Measurements from ENCODE around the gene PDGFC.

The PDGFC gene

DNA sequence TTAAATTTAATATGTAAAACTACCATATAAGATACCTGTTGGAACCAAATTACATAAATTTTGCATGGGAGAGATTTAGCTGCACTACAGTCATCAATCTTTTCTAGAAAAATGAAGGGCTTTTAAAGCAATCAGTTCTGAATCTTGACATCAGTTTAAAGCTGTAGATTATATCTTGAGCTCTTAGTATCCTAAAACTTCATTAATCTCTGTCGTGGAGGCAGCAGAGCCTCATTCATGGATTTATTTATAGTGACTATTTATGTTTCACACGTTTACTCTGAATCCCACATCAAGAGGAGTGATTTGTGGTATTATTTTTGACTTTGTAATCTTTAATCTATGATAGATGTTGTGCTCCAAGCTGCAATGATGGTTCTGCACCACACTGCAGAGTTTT is 175.9 kb downstream of the PDGFC start:
- no peak for DNase-seq (ENCODE audit: low spot score)
- in situ Hi-C loops (cut with MboI; ENCODE audit: low pct_unique_long_range_greater_than_20kb, low sequenced_read_pairs, unreplicated experiment) = no loop called here
- TF ChIP-seq, protein P1, sequence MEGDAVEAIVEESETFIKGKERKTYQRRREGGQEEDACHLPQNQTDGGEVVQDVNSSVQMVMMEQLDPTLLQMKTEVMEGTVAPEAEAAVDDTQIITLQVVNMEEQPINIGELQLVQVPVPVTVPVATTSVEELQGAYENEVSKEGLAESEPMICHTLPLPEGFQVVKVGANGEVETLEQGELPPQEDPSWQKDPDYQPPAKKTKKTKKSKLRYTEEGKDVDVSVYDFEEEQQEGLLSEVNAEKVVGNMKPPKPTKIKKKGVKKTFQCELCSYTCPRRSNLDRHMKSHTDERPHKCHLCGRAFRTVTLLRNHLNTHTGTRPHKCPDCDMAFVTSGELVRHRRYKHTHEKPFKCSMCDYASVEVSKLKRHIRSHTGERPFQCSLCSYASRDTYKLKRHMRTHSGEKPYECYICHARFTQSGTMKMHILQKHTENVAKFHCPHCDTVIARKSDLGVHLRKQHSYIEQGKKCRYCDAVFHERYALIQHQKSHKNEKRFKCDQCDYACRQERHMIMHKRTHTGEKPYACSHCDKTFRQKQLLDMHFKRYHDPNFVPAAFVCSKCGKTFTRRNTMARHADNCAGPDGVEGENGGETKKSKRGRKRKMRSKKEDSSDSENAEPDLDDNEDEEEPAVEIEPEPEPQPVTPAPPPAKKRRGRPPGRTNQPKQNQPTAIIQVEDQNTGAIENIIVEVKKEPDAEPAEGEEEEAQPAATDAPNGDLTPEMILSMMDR (IDR thresholded peaks at IDR 0.05; ENCODE audit: extremely low read depth, insufficient read depth, missing control alignments) = no peak

- TF ChIP-seq, protein P1 (IDR thresholded peaks at IDR 0.05; ENCODE audit: extremely low read depth, insufficient read depth, missing control alignments) = no peak
- in situ Hi-C loops (cut with MboI; ENCODE audit: low pct_unique_long_range_greater_than_20kb, low sequenced_read_pairs, unreplicated experiment) = no loop called here
- no peak for DNase-seq (ENCODE audit: low spot score)
Measured at GRCh38 chr4:156794863-156795262, 176.7 kb downstream of the PDGFC start.

GRCh38 chr4:156792462-156793085 is 179.0 kb downstream of the PDGFC start:
- DNase-seq (ENCODE audit: low spot score) = no peak
- TF ChIP-seq, protein P1 (IDR thresholded peaks at IDR 0.05; ENCODE audit: extremely low read depth, insufficient read depth, missing control alignments) = no peak
- in situ Hi-C loops (cut with MboI; ENCODE audit: low pct_unique_long_range_greater_than_20kb, low sequenced_read_pairs, unreplicated experiment) = no loop called here

DNA sequence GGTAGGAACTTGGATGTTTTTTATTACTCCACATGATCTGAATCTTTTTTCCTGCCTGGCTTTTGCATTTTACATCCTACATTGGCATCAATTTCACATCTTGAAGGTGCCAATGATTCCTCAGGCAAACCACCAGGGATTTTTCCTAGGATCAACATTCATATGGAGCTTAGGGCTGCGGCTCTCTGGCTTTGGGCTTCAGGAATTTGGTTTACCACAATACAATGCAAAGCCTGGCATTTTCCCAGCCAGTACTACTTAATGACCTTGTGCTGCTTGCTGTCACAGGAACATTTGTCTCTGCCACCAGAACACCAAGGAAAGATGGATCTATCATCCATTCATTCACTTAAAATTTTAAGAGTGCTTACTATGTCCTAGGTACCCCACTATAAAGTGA is 180.7 kb downstream of the PDGFC start:
- no peak for DNase-seq (ENCODE audit: low spot score)
- in situ Hi-C loops (cut with MboI; ENCODE audit: low pct_unique_long_range_greater_than_20kb, low sequenced_read_pairs, unreplicated experiment) = no loop called here
- TF ChIP-seq, protein P1 (IDR thresholded peaks at IDR 0.05; ENCODE audit: extremely low read depth, insufficient read depth, missing control alignments) = no peak

DNA sequence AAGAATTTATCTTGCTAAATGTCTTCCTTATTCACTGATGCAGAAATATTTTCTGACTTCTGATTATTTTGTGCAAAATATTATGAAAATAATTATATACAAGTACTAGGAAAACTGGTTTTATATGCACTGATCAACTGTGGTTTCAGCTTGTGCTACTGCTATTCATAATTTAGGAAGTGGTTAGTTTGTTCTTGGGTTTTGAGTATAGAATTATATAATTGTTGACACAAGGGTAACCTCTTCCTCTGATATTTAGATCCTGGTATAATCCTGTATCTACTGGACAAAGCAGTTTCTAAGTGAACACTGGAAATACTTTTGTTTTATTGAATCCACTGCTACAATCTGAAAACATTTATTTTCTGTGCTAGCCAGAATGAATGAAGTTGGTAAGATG is 182.8 kb downstream of the PDGFC start:
- in situ Hi-C loops (cut with MboI; ENCODE audit: low pct_unique_long_range_greater_than_20kb, low sequenced_read_pairs, unreplicated experiment) = no loop called here
- no peak for DNase-seq (ENCODE audit: low spot score)
- TF ChIP-seq, protein P1 (IDR thresholded peaks at IDR 0.05; ENCODE audit: extremely low read depth, insufficient read depth, missing control alignments) = no peak

GRCh38 chr4:156786713-156787112 is 184.9 kb downstream of the PDGFC start:
- DNase-seq (ENCODE audit: low spot score) = no peak
- in situ Hi-C loops (cut with MboI; ENCODE audit: low pct_unique_long_range_greater_than_20kb, low sequenced_read_pairs, unreplicated experiment) = no loop called here
- TF ChIP-seq, protein P1 (IDR thresholded peaks at IDR 0.05; ENCODE audit: extremely low read depth, insufficient read depth, missing control alignments) = no peak
